Spleen (tissue), 11 donors: ENCODE data around the gene OMP. TPM values are rescaled to one million over a fixed set of nuclear protein-coding genes. Genes with fewer than 3 reads are reported as not detected.

Source experiments
- DNase-seq: peaks from one replicate; pipeline ENCODE4 v3.0.0-alpha.2; 2020
- H3K27ac ChIP-seq, 8 donors: fragments of 200-600 bp; sonication (generic) in 7 of 8; 1 replicate in 4 of 8; 2 replicates in 4 of 8; pipeline versions ENCODE4 v1.5.0 to v1.8.0; 2016 to 2021; ENCODE audit warnings: inconsistent platforms in 4 of 8, mild to moderate bottlenecking in 4 of 8, moderate library complexity in 1 of 8
- H3K27me3 ChIP-seq, 7 donors: fragments of 200-600 bp; sonication (generic) in 6 of 7; replicated peaks in 1 of 7; 1 replicate in 4 of 7; 2 replicates in 3 of 7; pipeline versions ENCODE4 v1.5.0 to v1.8.0; 2016 to 2021; ENCODE audit warnings: inconsistent platforms in 3 of 7, mild to moderate bottlenecking in 1 of 7
- H3K36me3 ChIP-seq, 6 donors: fragments of 200-600 bp; sonication (generic) in 5 of 6; 1 replicate in 4 of 6; 2 replicates in 2 of 6; pipeline versions ENCODE4 v1.5.0 to v1.8.0; 2016 to 2021; ENCODE audit warnings: inconsistent platforms in 2 of 6
- H3K4me1 ChIP-seq, 6 donors: fragments of 200-600 bp; sonication (generic) in 5 of 6; 1 replicate in 3 of 6; 2 replicates in 3 of 6; pipeline versions ENCODE4 v1.5.0 to v1.8.0; 2016 to 2021; ENCODE audit warnings: inconsistent platforms in 3 of 6
- H3K4me3 ChIP-seq, 8 donors: fragments of 200-600 bp; sonication (generic) in 7 of 8; 1 replicate in 4 of 8; 2 replicates in 4 of 8; pipeline versions ENCODE4 v1.5.0 to v1.8.0; 2016 to 2021; ENCODE audit warnings: inconsistent platforms in 4 of 8, mild to moderate bottlenecking in 4 of 8, moderate library complexity in 2 of 8
- H3K9me3 ChIP-seq, 8 donors: fragments of 200-600 bp; sonication (generic) in 7 of 8; 1 replicate in 4 of 8; 2 replicates in 4 of 8; pipeline versions ENCODE4 v1.5.0 to v1.8.0; 2016 to 2021; ENCODE audit warnings: inconsistent platforms in 4 of 8
- CTCF ChIP-seq, 11 experiments: fragments of 200-600 bp in 7 of 11; fragments of 450-650 bp in 4 of 11; sonication (generic) in 4 of 11; IDR thresholded peaks in 8 of 11; conservative IDR thresholded peaks in 3 of 11; 1 replicate in 7 of 11; 2 replicates in 4 of 11; pipeline versions ENCODE4 v1.4.0 to v1.8.0; 2016 to 2021; ENCODE audit warnings: antibody characterized with exemption in 11 of 11, inconsistent platforms in 4 of 11, mild to moderate bottlenecking in 1 of 11
- POLR2A ChIP-seq, 3 donors: fragments of 450-650 bp; IDR thresholded peaks; one replicate each; pipeline ENCODE4 v1.5.1; 2017; ENCODE audit warnings: antibody characterized with exemption in 3 of 3, mild to moderate bottlenecking in 1 of 3
- POLR2AphosphoS5 ChIP-seq, 3 donors: sonication (generic); formaldehyde crosslinking; IDR thresholded peaks; one replicate each; pipeline ENCODE4 v1.5.1; 2017; ENCODE audit warnings: antibody characterized with exemption in 3 of 3
- WGBS, 5 donors: extraction: QIAGEN DNeasy Blood & Tissue Kit in 3 of 5; methylation state at CpG; one replicate each; pipeline versions ENCODE4 v1.1.5 to v1.1.7; 2013 to 2018; 5-methylcytosine and 5-hydroxymethylcytosine counted together
- intact Hi-C: fragments of 100-400 bp; cut with DNase I; formaldehyde crosslinking; loops from one replicate; pipeline ENCODE4 v1.15.0; 2023; ENCODE audit warnings: low total_unique reads
- polyA plus RNA-seq, 3 donors: library from polyadenylated mRNA; stranded (reverse); fragments of 200-250 nt; gene quantifications; one replicate each; pipeline ENCODE4 v1.2.1, GENCODE V29; 2013
- total RNA-seq, 7 donors: library from RNA; depleted of rRNA in 3 of 7; stranded (reverse); fragments of >200 nt in 3 of 7; fragmentation: NEBNext Ultra II Directional in 4 of 7; extraction: Animal tissue kit (Norgen Biotek cat#: 25700) in 4 of 7; gene quantifications; one replicate each; pipeline versions ENCODE4 v1.1.0 to v1.2.1, GENCODE V29; 2016 to 2021
- donor health status: healthy with polysubstance abuse.
- donor health status: DM: no; HTN: no; CAD: no; lungs with moderate emphysema.
- donor health status: DM: no; HTN: no; CAD: no.
- donor health status: Bipolar disorder and iron deficiency.
- donor health status: healthy.
- donor health status: DM: no; HTN: no; CAD: no.
- donor health status: DM: yes; HTN: yes; CAD: no.

Gene OMP
- total and polyA plus RNA-seq, 10 donors = 0.51 to 0.64 TPM; not detected in 8

GRCh38 chr11:77125191-77125590 lies 22.6 kb downstream of the OMP start:
- Histone ChIP-seq H3K27ac (no peak overlapping the region), H3K36me3 (peaks cover 0 to 42% (median 0%) of the 10 kb centered on the region in 6 donors), H3K27me3 (peaks cover 0 to 27% (median 0%) of the 10 kb centered on the region in 7 donors), H3K4me3 (no peak overlapping the region), H3K9me3 (no peaks in the 10 kb centered on the region), H3K4me1 (peaks cover 13 to 22% (median 18%) of the 10 kb centered on the region in 6 donors)
- no peak for DNase-seq
- 29 to 43% (median 31%) methylated on average over 6 of the region's 6 CpGs for WGBS, 5 donors
- intact Hi-C loops = loop anchor here (5.0 kb wide), 2 partner anchors 62 to 422 kb away; no protein-coding TSS in a partner anchor
- no peak for TF ChIP-seq CTCF (IDR thresholded peaks at IDR 0.05 in 8 of 11, conservative IDR thresholded peaks at IDR 0.05 in 3 of 11)
- TF ChIP-seq POLR2A (IDR thresholded peaks at IDR 0.05) = no peak
- TF ChIP-seq POLR2AphosphoS5 (IDR thresholded peaks at IDR 0.05) = no peak

DNA sequence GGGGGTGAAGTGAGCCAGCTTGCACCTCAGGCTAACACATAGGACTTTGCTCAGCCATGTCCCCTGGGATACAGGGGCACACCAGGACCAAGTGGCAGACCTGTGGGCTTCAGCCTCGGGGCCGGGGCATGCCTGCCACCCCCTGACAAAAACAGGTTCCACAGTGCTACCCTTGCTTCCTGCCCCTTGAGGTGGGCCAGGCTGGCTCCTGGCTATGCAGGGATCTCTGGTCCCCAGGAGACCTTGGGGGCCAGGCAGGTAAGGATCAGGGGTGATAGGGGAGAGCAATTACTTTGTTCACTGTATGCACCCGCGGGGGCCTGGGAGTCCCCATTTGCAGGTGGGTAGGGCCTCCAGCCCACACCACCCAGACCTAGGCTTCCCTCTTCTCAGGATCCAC lies 23.1 kb downstream of the OMP start:
- no peak overlapping the region for H3K27ac ChIP-seq
- no peak overlapping the region for H3K4me3 ChIP-seq
- DNase-seq = no peak
- intact Hi-C loops = loop anchor here (5.0 kb wide), 2 partner anchors 62 to 422 kb away; no protein-coding TSS in a partner anchor
- peaks cover 13 to 22% (median 18%) of the 10 kb centered on the region in 6 donors for H3K4me1 ChIP-seq
- peaks cover 0 to 27% (median 0%) of the 10 kb centered on the region in 7 donors for H3K27me3 ChIP-seq
- 54 to 97% (median 83%) methylated on average over 4 of the region's 4 CpGs for WGBS, 5 donors
- no peaks in the 10 kb centered on the region for H3K9me3 ChIP-seq
- TF ChIP-seq POLR2A (IDR thresholded peaks at IDR 0.05) (no peak), POLR2AphosphoS5 (IDR thresholded peaks at IDR 0.05) (no peak)
- H3K36me3 ChIP-seq = peaks cover 0 to 39% (median 0%) of the 10 kb centered on the region in 6 donors

DNA sequence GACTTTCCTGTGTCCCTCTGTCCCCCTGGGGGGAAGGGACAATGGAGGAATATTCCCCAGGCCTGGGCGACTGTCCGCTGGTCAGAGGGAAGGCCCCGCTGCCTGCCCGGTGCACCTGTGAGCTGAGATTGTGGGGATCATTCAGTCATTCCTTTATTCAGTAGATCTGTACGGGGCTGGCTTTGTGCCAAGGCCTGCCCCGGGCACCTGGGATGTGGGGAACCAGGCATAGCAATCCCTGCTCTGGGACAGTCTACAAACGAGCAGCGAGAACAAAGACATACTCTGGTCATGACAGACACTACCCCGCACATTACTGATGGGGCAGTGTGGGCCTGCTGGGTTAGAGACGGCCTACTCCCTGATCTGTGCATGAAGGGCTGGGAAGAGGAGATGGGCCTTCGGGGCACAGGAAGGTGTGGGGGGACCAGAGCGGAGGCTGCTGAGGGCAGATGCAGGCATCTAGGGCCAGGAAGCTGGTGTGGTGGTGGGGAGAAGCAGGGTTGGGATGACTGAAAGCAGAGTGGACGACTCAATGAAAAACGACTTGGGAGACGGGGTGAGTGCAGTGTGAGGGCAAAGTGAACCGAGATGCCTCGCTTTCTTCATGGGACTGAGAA lies 23.6 kb downstream of the OMP start:
- Histone ChIP-seq H3K4me3 (no peak overlapping the region), H3K36me3 (peaks cover 0 to 34% (median 0%) of the 10 kb centered on the region in 6 donors), H3K9me3 (no peaks in the 10 kb centered on the region), H3K27ac (no peak overlapping the region), H3K4me1 (peaks cover 13 to 22% (median 18%) of the 10 kb centered on the region in 6 donors), H3K27me3 (peaks cover 0 to 27% (median 0%) of the 10 kb centered on the region in 7 donors)
- DNase-seq = no peak
- TF ChIP-seq CTCF (IDR thresholded peaks at IDR 0.05 in 8 of 11, conservative IDR thresholded peaks at IDR 0.05 in 3 of 11) (no peak), POLR2AphosphoS5 (IDR thresholded peaks at IDR 0.05) (no peak), POLR2A (IDR thresholded peaks at IDR 0.05) (no peak)
- 81 to 91% (median 85%) methylated on average over 17 of the region's 17 CpGs for WGBS, 5 donors
- intact Hi-C loops = loop anchor here (5.0 kb wide), 2 partner anchors 61 to 421 kb away; no protein-coding TSS in a partner anchor

GRCh38 chr11:77126861-77127234 lies 24.2 kb downstream of the OMP start:
- Histone ChIP-seq H3K4me3 (peak overlapping the region in 7 of 8 donors; percentile 28 to 64 (median 34)), H3K27me3 (peaks cover 0 to 27% (median 0%) of the 10 kb centered on the region in 7 donors), H3K27ac (no peak overlapping the region), H3K4me1 (peaks cover 13 to 22% (median 18%) of the 10 kb centered on the region in 6 donors), H3K9me3 (no peaks in the 10 kb centered on the region), H3K36me3 (peaks cover 0 to 28% (median 0%) of the 10 kb centered on the region in 6 donors)
- WGBS, 5 donors = 17 to 22% (median 20%) methylated on average over 9 to 10 of the region's 10 CpGs
- intact Hi-C loops = loop anchor here (5.0 kb wide), 2 partner anchors 60 to 420 kb away; no protein-coding TSS in a partner anchor
- no peak for DNase-seq
- no peak for TF ChIP-seq CTCF (IDR thresholded peaks at IDR 0.05 in 8 of 11, conservative IDR thresholded peaks at IDR 0.05 in 3 of 11)
- no peak for TF ChIP-seq POLR2AphosphoS5 (IDR thresholded peaks at IDR 0.05)
- TF ChIP-seq POLR2A (IDR thresholded peaks at IDR 0.05) = no peak
